H1 (cell line): ENCODE results near the gene BMX. TPM values are rescaled to one million over a fixed set of nuclear protein-coding genes. Genes with fewer than 3 reads are reported as not detected.

ENCODE experiments used
- CTCF ChIA-PET: fragments of 300-600 bp; sonication (Branson Sonifier 250); formaldehyde crosslinking; loops from one replicate; lab custom pipeline; 2021; ENCODE audit not compliant: partially characterized antibody; lab: Charles Lee
- POLR2A ChIA-PET: fragments of 300-600 bp; sonication (Branson Sonifier 250); formaldehyde crosslinking; loops from one replicate; lab custom pipeline; 2021; ENCODE audit warnings: inconsistent platforms; ENCODE audit not compliant: partially characterized antibody; lab: Charles Lee
- DNase-seq, 2 experiments: peaks; one replicate each; pipeline versions ENCODE4 v3.0.0 to v3.0.0-alpha.2; 2010 to 2022; ENCODE audit warnings: low spot score in 2 of 2, low read depth in 1 of 2, mixed read lengths in 1 of 2
- FAIRE-seq: peaks from 2 replicates; lab custom pipeline; 2011; peaks lifted over from hg19 to GRCh38; lab: Jason Lieb, UNC
- H2AFZ ChIP-seq: 2 replicates; pipeline ENCODE4 v1.8.1; 2012; ENCODE audit warnings: low read length, inconsistent platforms
- H2AK5ac ChIP-seq: 2 replicates; pipeline ENCODE4 v1.6.1; 2013; ENCODE audit warnings: low read depth, low read length
- H2BK120ac ChIP-seq: replicated peaks from 2 replicates; pipeline ENCODE3; 2013; ENCODE audit warnings: low read depth, low read length, inconsistent platforms
- H2BK12ac ChIP-seq: 2 replicates; pipeline ENCODE4 v1.6.1; 2013; ENCODE audit warnings: low read depth, low read length
- H2BK15ac ChIP-seq: 2 replicates; pipeline ENCODE4 v1.6.1; 2013; ENCODE audit warnings: low read length
- H2BK20ac ChIP-seq: 2 replicates; pipeline ENCODE4 v1.6.1; 2013; ENCODE audit warnings: low read length
- H2BK5ac ChIP-seq: 2 replicates; pipeline ENCODE4 v1.6.1; 2013; ENCODE audit warnings: low read depth, low read length
- H3K14ac ChIP-seq: 2 replicates; pipeline ENCODE4 v1.6.1; 2013; ENCODE audit warnings: inconsistent platforms; ENCODE audit not compliant: insufficient read length
- H3K18ac ChIP-seq: 2 replicates; pipeline ENCODE4 v1.6.1; 2013; ENCODE audit warnings: low read length; ENCODE audit errors: extremely low read depth
- H3K23ac ChIP-seq: 2 replicates; pipeline ENCODE4 v1.6.1; 2013; ENCODE audit warnings: inconsistent platforms; ENCODE audit not compliant: insufficient read length
- H3K23me2 ChIP-seq: 2 replicates; pipeline ENCODE4 v1.6.1; 2013; ENCODE audit warnings: low read depth, low read length
- H3K27ac ChIP-seq: 2 replicates; pipeline ENCODE4 v1.6.1; 2011; ENCODE audit warnings: low read depth, low read length, inconsistent platforms
- H3K27me3 ChIP-seq, 4 experiments: replicated peaks in 1 of 4; 1 replicate in 1 of 4; 2 replicates in 3 of 4; pipeline versions ENCODE4 v1.6.1 to v1.8.1; 2011 to 2013; ENCODE audit warnings: low read length in 3 of 4, mild to moderate bottlenecking in 3 of 4, inconsistent platforms in 2 of 4, mixed read lengths in 2 of 4, moderate library complexity in 1 of 4; ENCODE audit not compliant: control insufficient read depth in 3 of 4, insufficient read depth in 3 of 4; ENCODE audit errors: extremely low read depth in 1 of 4
- H3K36me3 ChIP-seq, 4 experiments: 2 replicates each; pipeline versions ENCODE4 v1.6.1 to v1.8.1; 2011 to 2013; ENCODE audit warnings: mild to moderate bottlenecking in 4 of 4, low read length in 3 of 4, moderate library complexity in 2 of 4, control low read depth in 1 of 4, inconsistent platforms in 1 of 4; ENCODE audit not compliant: insufficient read depth in 4 of 4, control insufficient read depth in 2 of 4
- H3K4ac ChIP-seq: replicated peaks from 2 replicates; pipeline ENCODE3; 2013; ENCODE audit warnings: low read length, low read depth, mixed read lengths, inconsistent platforms; ENCODE audit not compliant: insufficient read length
- H3K4me1 ChIP-seq, 4 experiments: replicated peaks in 1 of 4; 1 replicate in 1 of 4; 2 replicates in 3 of 4; pipeline versions ENCODE4 v1.6.1 to v1.8.1; 2011 to 2013; ENCODE audit warnings: low read length in 3 of 4, inconsistent platforms in 2 of 4, mixed read lengths in 1 of 4; ENCODE audit not compliant: insufficient read depth in 4 of 4, control insufficient read depth in 3 of 4
- H3K4me2 ChIP-seq, 2 experiments: 2 replicates each; pipeline versions ENCODE4 v1.6.1 to v1.8.1; 2011 to 2013; ENCODE audit warnings: low read depth in 2 of 2, low read length in 2 of 2, control low read depth in 1 of 2, inconsistent platforms in 1 of 2, mild to moderate bottlenecking in 1 of 2; ENCODE audit not compliant: insufficient read depth in 1 of 2
- H3K4me3 ChIP-seq, 4 experiments: fragments of 200-600, 300-600 bp in 1 of 4; sonication (generic), shearing (Covaris generic), sonication (Bioruptor Twin) in 1 of 4; 2 replicates each; pipeline versions ENCODE4 v1.5.1 to v1.8.1; 2011 to 2016; ENCODE audit warnings: low read length in 4 of 4, low read depth in 3 of 4, control low read depth in 2 of 4, inconsistent platforms in 2 of 4, mild to moderate bottlenecking in 2 of 4, mixed read lengths in 1 of 4, moderate library complexity in 1 of 4; ENCODE audit not compliant: insufficient read depth in 2 of 4; ENCODE audit errors: extremely low read depth in 1 of 4
- H3K56ac ChIP-seq: replicated peaks from 2 replicates; pipeline ENCODE3; 2013; ENCODE audit warnings: low read depth, mild to moderate bottlenecking, mixed read lengths, low read length, inconsistent platforms; ENCODE audit not compliant: insufficient read length
- H3K79me1 ChIP-seq: 2 replicates; pipeline ENCODE4 v1.6.1; 2013; ENCODE audit warnings: low read depth, low read length, control low read depth
- H3K79me2 ChIP-seq, 2 experiments: 2 replicates each; pipeline versions ENCODE4 v1.6.1 to v1.8.1; 2012 to 2013; ENCODE audit warnings: low read length in 2 of 2, mild to moderate bottlenecking in 2 of 2, inconsistent platforms in 1 of 2; ENCODE audit not compliant: insufficient read depth in 2 of 2, control insufficient read depth in 1 of 2
- H3K9ac ChIP-seq, 4 experiments: replicated peaks in 1 of 4; 1 replicate in 1 of 4; 2 replicates in 3 of 4; pipeline versions ENCODE4 v1.6.1 to v1.8.1; 2011 to 2013; ENCODE audit warnings: low read depth in 3 of 4, low read length in 3 of 4, control low read depth in 2 of 4, mild to moderate bottlenecking in 2 of 4, moderate library complexity in 2 of 4, inconsistent platforms in 1 of 4; ENCODE audit errors: extremely low read depth in 1 of 4
- H3K9me3 ChIP-seq, 2 experiments: 2 replicates each; pipeline versions ENCODE4 v1.6.1 to v1.8.1; 2012 to 2013; ENCODE audit warnings: mild to moderate bottlenecking in 2 of 2, moderate library complexity in 2 of 2, control low read depth in 1 of 2, inconsistent platforms in 1 of 2, low read depth in 1 of 2, low read length in 1 of 2, mixed read lengths in 1 of 2; ENCODE audit not compliant: insufficient read depth in 2 of 2
- H4K20me1 ChIP-seq, 2 experiments: replicated peaks in 1 of 2; 2 replicates each; pipeline versions ENCODE3 to v1.8.1; 2011 to 2013; ENCODE audit warnings: inconsistent platforms in 2 of 2, low read length in 2 of 2, mild to moderate bottlenecking in 1 of 2; ENCODE audit not compliant: insufficient read depth in 2 of 2, control insufficient read depth in 1 of 2
- H4K5ac ChIP-seq: 2 replicates; pipeline ENCODE4 v1.6.1; 2013; ENCODE audit warnings: low read length, low read depth, mixed read lengths, inconsistent platforms; ENCODE audit not compliant: insufficient read length
- H4K8ac ChIP-seq: 2 replicates; pipeline ENCODE4 v1.8.0; 2013; ENCODE audit warnings: mild to moderate bottlenecking, moderate library complexity, low read length, inconsistent platforms; ENCODE audit not compliant: insufficient read depth; ENCODE audit errors: extremely low read depth
- H4K91ac ChIP-seq: replicated peaks from 2 replicates; pipeline ENCODE3; 2013; ENCODE audit warnings: low read length, mixed read lengths, inconsistent platforms; ENCODE audit not compliant: insufficient read length
- CBX5 ChIP-seq: fragments of 300-800, 300-1000 bp; sonication (generic); IDR thresholded peaks from 2 replicates; pipeline ENCODE4 v1.7.1; 2016; ENCODE audit warnings: antibody characterized with exemption, low read length, low read depth
- CBX8 ChIP-seq: fragments of 300-800, 300-1000 bp; sonication (generic); IDR thresholded peaks from 2 replicates; pipeline ENCODE4 v1.7.1; 2016; ENCODE audit warnings: low read depth, low read length, borderline replicate concordance
- CHD1 ChIP-seq: IDR thresholded peaks from 2 replicates; pipeline ENCODE4 v1.6.1; 2012; ENCODE audit warnings: low read depth, low read length, improper control_type of control experiment
- E2F6 ChIP-seq: IDR thresholded peaks from 2 replicates; pipeline ENCODE4 v1.6.1; 2012; ENCODE audit warnings: inconsistent platforms
- HDAC2 ChIP-seq, 2 experiments: fragments of 300-600 bp in 1 of 2; sonication (generic) in 1 of 2; IDR thresholded peaks; 2 replicates each; pipeline ENCODE4 v1.6.1; 2011 to 2012; ENCODE audit warnings: low read depth in 2 of 2, low read length in 2 of 2, mild to moderate bottlenecking in 2 of 2, moderate library complexity in 2 of 2, borderline replicate concordance in 1 of 2, inconsistent platforms in 1 of 2
- SIRT6 ChIP-seq: IDR thresholded peaks from one replicate; pipeline ENCODE4 v1.7.1; 2012; ENCODE audit warnings: low read length, inconsistent platforms
- TAF1 ChIP-seq: IDR thresholded peaks from 2 replicates; pipeline ENCODE4 v1.6.1; 2011; ENCODE audit warnings: mild to moderate bottlenecking, low read depth, low read length
- TAF7 ChIP-seq: optimal IDR thresholded peaks from 2 replicates; pipeline ENCODE3; 2011; ENCODE audit warnings: low read depth, mild to moderate bottlenecking, inconsistent platforms, low read length, moderate library complexity, borderline replicate concordance
- WGBS, 2 experiments: shearing (Covaris generic) in 1 of 2; methylation state at CpG; one replicate each; pipeline versions ENCODE4 v1.1.6 to v1.1.7; 2013 to 2015; ENCODE audit warnings: low lambda C conversion rate in 2 of 2, mixed read lengths in 2 of 2, inconsistent platforms in 1 of 2, low coverage in 1 of 2, missing lambda C conversion rate in 1 of 2; ENCODE audit not compliant: insufficient replicate concordance in 2 of 2, insufficient coverage in 1 of 2, insufficient read length in 1 of 2; ENCODE audit errors: extremely low coverage in 1 of 2, missing lambda C conversion rate in 1 of 2; 5-methylcytosine and 5-hydroxymethylcytosine counted together
- polyA plus RNA-seq, 7 experiments: library from polyadenylated mRNA; depleted of rRNA in 3 of 7; stranded (reverse) in 5 of 7; unstranded in 2 of 7; fragments of >200 nt in 5 of 7; fragments of 200-250 nt in 2 of 7; gene quantifications; 1 replicate in 5 of 7; 2 replicates in 1 of 7; 4 replicates in 1 of 7; pipeline versions ENCODE4 v1.2.1 to v1.2.3, GENCODE V29; 2011 to 2013; ENCODE audit warnings: missing spikeins in 2 of 7, mixed read lengths in 2 of 7
- total RNA-seq: library from RNA; stranded (reverse); fragmentation: NEBNext Ultra II Directional; extraction: Animal tissue kit (Norgen Biotek cat#: 25700); gene quantifications from 2 replicates; pipeline ENCODE4 v1.2.1, GENCODE V29; 2021

BMX gene
- total and polyA plus RNA-seq, 2 of the 8 experiments (the other 6 are each of a cell fraction or from before 2014, with no cell fraction given): not detected

GRCh38 chrX:15514279-15514678 lies 13.7 kb downstream of the BMX start:
- no peak overlapping the region for H4K5ac ChIP-seq
- H3K4me2 ChIP-seq: no peak overlapping the region
- no peak overlapping the region for H2BK120ac ChIP-seq
- H3K27me3 ChIP-seq: no peaks in the 10 kb centered on the region
- H3K23ac ChIP-seq: no peak overlapping the region
- no peak overlapping the region for H2AK5ac ChIP-seq
- TF ChIP-seq CBX8 (no peak), TAF7 (no peak), CHD1 (no peak), CBX5 (no peak), E2F6 (no peak), SIRT6 (no peak), TAF1 (no peak), HDAC2 (IDR thresholded peaks at IDR 0.05; ENCODE audit: borderline replicate concordance in 1 of 2, low read depth in 2 of 2, low read length in 2 of 2) (no peak)
- H3K27ac ChIP-seq: no peak overlapping the region
- no peaks in the 10 kb centered on the region for H3K36me3 ChIP-seq
- H3K14ac ChIP-seq: no peak overlapping the region
- H2BK12ac ChIP-seq: no peak overlapping the region
- CTCF ChIA-PET: interaction anchor here (0.8 kb wide), 1 partner anchor 16 kb away, joined by 3 read pairs; no protein-coding TSS in a partner anchor
- no peak overlapping the region for H2BK20ac ChIP-seq
- no peak overlapping the region for H2AFZ ChIP-seq
- DNase-seq (no peak), FAIRE-seq (no peak)
- no peak overlapping the region for H4K8ac ChIP-seq
- POLR2A ChIA-PET: no interaction called here
- no peaks in the 10 kb centered on the region for H4K20me1 ChIP-seq
- H3K18ac ChIP-seq: no peak overlapping the region
- no peak overlapping the region for H3K4ac ChIP-seq
- H3K9ac ChIP-seq: no peak overlapping the region
- no peak overlapping the region for H4K91ac ChIP-seq
- WGBS, 2 experiments: 88% methylated on average over 1 of the region's 1 CpG; no CpG with 5 or more reads in 1 of the 2 experiments
- H3K79me1 ChIP-seq: no peaks in the 10 kb centered on the region
- no peak overlapping the region for H3K56ac ChIP-seq
- no peaks in the 10 kb centered on the region for H3K23me2 ChIP-seq
- H3K9me3 ChIP-seq: no peaks in the 10 kb centered on the region
- no peaks in the 10 kb centered on the region for H3K79me2 ChIP-seq
- no peak overlapping the region for H2BK5ac ChIP-seq
- no peak overlapping the region for H2BK15ac ChIP-seq
- no peak overlapping the region for H3K4me3 ChIP-seq
- H3K4me1 ChIP-seq: no peaks in the 10 kb centered on the region
